WTC11 (cell line): ENCODE results near the gene LRP1.

Experiments
- CBFB ChIP-seq: sonication (generic); formaldehyde crosslinking; IDR thresholded peaks from 2 replicates; pipeline ENCODE4 v1.8.1; 2022; ENCODE audit warnings: mild to moderate bottlenecking, low read depth, missing genetic modification reagents
- FOXK1 ChIP-seq: sonication (generic); formaldehyde crosslinking; IDR thresholded peaks from 2 replicates; pipeline ENCODE4 v1.8.0; 2022; ENCODE audit warnings: mild to moderate bottlenecking, moderate library complexity, missing genetic modification reagents
- JUN ChIP-seq: sonication (generic); formaldehyde crosslinking; IDR thresholded peaks from 2 replicates; pipeline ENCODE4 v1.8.0; 2023; ENCODE audit warnings: mild to moderate bottlenecking, missing genetic modification reagents
- SMAD3 ChIP-seq: sonication (generic); formaldehyde crosslinking; IDR thresholded peaks from 2 replicates; pipeline ENCODE4 v1.8.0; 2022; ENCODE audit warnings: missing genetic modification reagents, mild to moderate bottlenecking, borderline replicate concordance
- TEAD4 ChIP-seq: sonication (generic); formaldehyde crosslinking; IDR thresholded peaks from 2 replicates; pipeline ENCODE4 v1.8.0; 2022; ENCODE audit warnings: mild to moderate bottlenecking, missing genetic modification reagents
- ZNF138 ChIP-seq: sonication (generic); formaldehyde crosslinking; conservative IDR thresholded peaks from 2 replicates; pipeline ENCODE4 v1.8.1; 2022; ENCODE audit warnings: mild to moderate bottlenecking, moderate library complexity, missing genetic modification reagents
- TF ChIP-seq, protein P1 (sequence below): fragments of 200-600 bp; IDR thresholded peaks from 2 replicates; pipeline ENCODE4 v1.8.0; 2022; ENCODE audit warnings: antibody characterized with exemption
- TF ChIP-seq, protein P2 (sequence below): sonication (generic); formaldehyde crosslinking; IDR thresholded peaks from 2 replicates; pipeline ENCODE4 v1.8.0; 2023; ENCODE audit warnings: mild to moderate bottlenecking, missing genetic modification reagents
- TF ChIP-seq, protein P3 (sequence below): sonication (generic); formaldehyde crosslinking; conservative IDR thresholded peaks from 2 replicates; pipeline ENCODE4 v1.8.1; 2022; ENCODE audit warnings: mild to moderate bottlenecking, missing genetic modification reagents
- TF ChIP-seq, protein P4 (sequence below): sonication (generic); formaldehyde crosslinking; IDR thresholded peaks from 2 replicates; pipeline ENCODE4 v1.8.0; 2022; ENCODE audit warnings: mild to moderate bottlenecking, missing genetic modification reagents
- TF ChIP-seq, protein P5 (sequence below): sonication (generic); formaldehyde crosslinking; IDR thresholded peaks from 2 replicates; pipeline ENCODE4 v1.8.1; 2022; ENCODE audit warnings: low read depth, missing genetic modification reagents, borderline replicate concordance

DNA sequence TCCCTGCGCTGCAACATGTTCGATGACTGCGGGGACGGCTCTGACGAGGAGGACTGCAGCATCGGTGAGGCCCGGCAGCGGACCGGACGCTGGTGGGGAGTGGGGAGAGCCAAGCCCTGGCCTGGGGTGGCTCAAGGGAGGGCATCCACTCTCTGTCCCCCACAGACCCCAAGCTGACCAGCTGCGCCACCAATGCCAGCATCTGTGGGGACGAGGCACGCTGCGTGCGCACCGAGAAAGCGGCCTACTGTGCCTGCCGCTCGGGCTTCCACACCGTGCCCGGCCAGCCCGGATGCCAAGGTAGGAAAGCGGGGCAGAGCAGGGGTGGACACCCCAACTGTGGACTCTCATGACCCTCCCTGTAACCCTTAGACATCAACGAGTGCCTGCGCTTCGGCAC, 76.9 kb downstream of the LRP1 start:
- TF ChIP-seq, protein P1, sequence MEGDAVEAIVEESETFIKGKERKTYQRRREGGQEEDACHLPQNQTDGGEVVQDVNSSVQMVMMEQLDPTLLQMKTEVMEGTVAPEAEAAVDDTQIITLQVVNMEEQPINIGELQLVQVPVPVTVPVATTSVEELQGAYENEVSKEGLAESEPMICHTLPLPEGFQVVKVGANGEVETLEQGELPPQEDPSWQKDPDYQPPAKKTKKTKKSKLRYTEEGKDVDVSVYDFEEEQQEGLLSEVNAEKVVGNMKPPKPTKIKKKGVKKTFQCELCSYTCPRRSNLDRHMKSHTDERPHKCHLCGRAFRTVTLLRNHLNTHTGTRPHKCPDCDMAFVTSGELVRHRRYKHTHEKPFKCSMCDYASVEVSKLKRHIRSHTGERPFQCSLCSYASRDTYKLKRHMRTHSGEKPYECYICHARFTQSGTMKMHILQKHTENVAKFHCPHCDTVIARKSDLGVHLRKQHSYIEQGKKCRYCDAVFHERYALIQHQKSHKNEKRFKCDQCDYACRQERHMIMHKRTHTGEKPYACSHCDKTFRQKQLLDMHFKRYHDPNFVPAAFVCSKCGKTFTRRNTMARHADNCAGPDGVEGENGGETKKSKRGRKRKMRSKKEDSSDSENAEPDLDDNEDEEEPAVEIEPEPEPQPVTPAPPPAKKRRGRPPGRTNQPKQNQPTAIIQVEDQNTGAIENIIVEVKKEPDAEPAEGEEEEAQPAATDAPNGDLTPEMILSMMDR = no peak
- TF ChIP-seq TEAD4 (CRISPR knock-in tag) = no peak
- TF ChIP-seq, protein P2, sequence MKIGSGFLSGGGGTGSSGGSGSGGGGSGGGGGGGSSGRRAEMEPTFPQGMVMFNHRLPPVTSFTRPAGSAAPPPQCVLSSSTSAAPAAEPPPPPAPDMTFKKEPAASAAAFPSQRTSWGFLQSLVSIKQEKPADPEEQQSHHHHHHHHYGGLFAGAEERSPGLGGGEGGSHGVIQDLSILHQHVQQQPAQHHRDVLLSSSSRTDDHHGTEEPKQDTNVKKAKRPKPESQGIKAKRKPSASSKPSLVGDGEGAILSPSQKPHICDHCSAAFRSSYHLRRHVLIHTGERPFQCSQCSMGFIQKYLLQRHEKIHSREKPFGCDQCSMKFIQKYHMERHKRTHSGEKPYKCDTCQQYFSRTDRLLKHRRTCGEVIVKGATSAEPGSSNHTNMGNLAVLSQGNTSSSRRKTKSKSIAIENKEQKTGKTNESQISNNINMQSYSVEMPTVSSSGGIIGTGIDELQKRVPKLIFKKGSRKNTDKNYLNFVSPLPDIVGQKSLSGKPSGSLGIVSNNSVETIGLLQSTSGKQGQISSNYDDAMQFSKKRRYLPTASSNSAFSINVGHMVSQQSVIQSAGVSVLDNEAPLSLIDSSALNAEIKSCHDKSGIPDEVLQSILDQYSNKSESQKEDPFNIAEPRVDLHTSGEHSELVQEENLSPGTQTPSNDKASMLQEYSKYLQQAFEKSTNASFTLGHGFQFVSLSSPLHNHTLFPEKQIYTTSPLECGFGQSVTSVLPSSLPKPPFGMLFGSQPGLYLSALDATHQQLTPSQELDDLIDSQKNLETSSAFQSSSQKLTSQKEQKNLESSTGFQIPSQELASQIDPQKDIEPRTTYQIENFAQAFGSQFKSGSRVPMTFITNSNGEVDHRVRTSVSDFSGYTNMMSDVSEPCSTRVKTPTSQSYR (CRISPR knock-in tag) = no peak
- TF ChIP-seq ZNF138 (CRISPR knock-in tag) = no peak
- TF ChIP-seq JUN = no peak
- no peak for TF ChIP-seq FOXK1 (CRISPR knock-in tag)
- no peak for TF ChIP-seq SMAD3 (CRISPR knock-in tag)
- TF ChIP-seq, protein P3, sequence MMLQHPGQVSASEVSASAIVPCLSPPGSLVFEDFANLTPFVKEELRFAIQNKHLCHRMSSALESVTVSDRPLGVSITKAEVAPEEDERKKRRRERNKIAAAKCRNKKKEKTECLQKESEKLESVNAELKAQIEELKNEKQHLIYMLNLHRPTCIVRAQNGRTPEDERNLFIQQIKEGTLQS = no peak
- TF ChIP-seq, protein P4, sequence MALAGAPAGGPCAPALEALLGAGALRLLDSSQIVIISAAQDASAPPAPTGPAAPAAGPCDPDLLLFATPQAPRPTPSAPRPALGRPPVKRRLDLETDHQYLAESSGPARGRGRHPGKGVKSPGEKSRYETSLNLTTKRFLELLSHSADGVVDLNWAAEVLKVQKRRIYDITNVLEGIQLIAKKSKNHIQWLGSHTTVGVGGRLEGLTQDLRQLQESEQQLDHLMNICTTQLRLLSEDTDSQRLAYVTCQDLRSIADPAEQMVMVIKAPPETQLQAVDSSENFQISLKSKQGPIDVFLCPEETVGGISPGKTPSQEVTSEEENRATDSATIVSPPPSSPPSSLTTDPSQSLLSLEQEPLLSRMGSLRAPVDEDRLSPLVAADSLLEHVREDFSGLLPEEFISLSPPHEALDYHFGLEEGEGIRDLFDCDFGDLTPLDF (CRISPR knock-in tag) = no peak
- TF ChIP-seq, protein P5, sequence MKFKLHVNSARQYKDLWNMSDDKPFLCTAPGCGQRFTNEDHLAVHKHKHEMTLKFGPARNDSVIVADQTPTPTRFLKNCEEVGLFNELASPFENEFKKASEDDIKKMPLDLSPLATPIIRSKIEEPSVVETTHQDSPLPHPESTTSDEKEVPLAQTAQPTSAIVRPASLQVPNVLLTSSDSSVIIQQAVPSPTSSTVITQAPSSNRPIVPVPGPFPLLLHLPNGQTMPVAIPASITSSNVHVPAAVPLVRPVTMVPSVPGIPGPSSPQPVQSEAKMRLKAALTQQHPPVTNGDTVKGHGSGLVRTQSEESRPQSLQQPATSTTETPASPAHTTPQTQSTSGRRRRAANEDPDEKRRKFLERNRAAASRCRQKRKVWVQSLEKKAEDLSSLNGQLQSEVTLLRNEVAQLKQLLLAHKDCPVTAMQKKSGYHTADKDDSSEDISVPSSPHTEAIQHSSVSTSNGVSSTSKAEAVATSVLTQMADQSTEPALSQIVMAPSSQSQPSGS (CRISPR knock-in tag) = no peak
- TF ChIP-seq CBFB (CRISPR knock-in tag) = no peak
